C4-2B (cell line): Measurements from ENCODE around the gene NLK.

ENCODE experiments used
- H3K27ac ChIP-seq: fragments of 450-650 bp; 2 replicates; pipeline ENCODE4 v1.5.1; 2017
- ZFX ChIP-seq: fragments of 450-650 bp; IDR thresholded peaks from 2 replicates; pipeline ENCODE4 v1.6.1; 2017
- TF ChIP-seq, protein P1 (sequence below): fragments of 450-650 bp; conservative IDR thresholded peaks from 2 replicates; pipeline ENCODE4 v1.5.1; 2017; ENCODE audit warnings: mild to moderate bottlenecking

NLK gene

DNA sequence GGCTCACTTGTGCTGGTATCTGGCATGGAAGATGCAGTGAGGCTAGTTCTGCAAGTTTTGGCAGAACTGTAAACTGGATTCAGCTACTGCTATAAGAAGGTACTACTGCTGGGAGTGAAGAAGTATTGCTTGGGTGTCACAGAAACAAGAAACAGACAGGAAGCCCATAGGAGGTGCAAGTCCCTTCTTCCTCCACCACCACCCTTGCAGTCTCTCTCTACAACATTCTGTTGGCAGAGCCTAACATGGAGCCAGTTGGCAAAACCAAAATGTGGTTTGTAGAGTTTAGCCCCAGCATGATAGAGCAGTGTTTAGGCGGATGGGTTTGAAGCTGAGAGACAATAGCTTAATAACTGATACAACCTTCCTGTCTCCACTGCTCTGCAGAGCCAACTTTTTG is 72.6 kb downstream of the NLK start:
- H3K27ac ChIP-seq = no peak overlapping the region
- TF ChIP-seq, protein P1, sequence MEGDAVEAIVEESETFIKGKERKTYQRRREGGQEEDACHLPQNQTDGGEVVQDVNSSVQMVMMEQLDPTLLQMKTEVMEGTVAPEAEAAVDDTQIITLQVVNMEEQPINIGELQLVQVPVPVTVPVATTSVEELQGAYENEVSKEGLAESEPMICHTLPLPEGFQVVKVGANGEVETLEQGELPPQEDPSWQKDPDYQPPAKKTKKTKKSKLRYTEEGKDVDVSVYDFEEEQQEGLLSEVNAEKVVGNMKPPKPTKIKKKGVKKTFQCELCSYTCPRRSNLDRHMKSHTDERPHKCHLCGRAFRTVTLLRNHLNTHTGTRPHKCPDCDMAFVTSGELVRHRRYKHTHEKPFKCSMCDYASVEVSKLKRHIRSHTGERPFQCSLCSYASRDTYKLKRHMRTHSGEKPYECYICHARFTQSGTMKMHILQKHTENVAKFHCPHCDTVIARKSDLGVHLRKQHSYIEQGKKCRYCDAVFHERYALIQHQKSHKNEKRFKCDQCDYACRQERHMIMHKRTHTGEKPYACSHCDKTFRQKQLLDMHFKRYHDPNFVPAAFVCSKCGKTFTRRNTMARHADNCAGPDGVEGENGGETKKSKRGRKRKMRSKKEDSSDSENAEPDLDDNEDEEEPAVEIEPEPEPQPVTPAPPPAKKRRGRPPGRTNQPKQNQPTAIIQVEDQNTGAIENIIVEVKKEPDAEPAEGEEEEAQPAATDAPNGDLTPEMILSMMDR = no peak
- TF ChIP-seq ZFX = no peak

DNA sequence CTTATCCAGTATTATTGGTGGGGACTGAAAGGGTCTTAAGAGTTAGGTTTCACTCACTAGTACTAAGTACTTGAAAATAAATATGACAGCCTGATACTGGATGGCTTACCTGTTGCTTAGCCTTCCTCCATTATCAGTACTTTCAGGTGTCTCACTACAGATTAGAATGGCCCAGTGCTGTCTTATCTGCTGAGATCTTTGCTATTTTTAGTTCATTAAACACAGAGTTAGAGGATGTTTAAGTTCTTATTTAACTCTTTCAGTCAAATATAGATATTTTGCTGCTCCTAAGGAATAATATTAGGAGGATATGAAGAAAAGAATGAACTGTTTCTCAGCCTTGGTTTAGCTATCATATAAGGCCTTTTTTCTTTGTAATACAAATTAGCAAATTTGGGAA is 74.8 kb downstream of the NLK start:
- no peak overlapping the region for H3K27ac ChIP-seq
- TF ChIP-seq, protein P1 = no peak
- TF ChIP-seq ZFX = no peak

DNA sequence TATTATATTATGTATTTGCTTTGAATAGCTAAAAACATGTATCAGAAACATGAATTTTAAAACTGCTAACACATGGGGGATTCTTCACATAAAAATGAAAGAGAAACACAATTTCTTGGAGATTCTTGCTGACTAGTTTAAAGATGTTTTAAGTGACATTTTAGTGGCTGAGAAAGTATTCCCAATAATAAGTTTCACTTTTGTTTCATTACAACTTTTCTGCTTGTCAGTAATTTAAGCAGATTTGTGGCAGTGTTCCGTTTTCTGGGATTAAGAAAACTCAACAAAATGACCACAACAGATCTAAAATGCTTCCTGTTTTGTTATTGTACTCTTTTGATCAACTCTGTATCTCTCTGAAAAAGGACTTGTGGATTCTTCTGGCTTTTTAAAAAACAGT is 75.9 kb downstream of the NLK start:
- no peak overlapping the region for H3K27ac ChIP-seq
- TF ChIP-seq, protein P1 = no peak
- no peak for TF ChIP-seq ZFX

DNA sequence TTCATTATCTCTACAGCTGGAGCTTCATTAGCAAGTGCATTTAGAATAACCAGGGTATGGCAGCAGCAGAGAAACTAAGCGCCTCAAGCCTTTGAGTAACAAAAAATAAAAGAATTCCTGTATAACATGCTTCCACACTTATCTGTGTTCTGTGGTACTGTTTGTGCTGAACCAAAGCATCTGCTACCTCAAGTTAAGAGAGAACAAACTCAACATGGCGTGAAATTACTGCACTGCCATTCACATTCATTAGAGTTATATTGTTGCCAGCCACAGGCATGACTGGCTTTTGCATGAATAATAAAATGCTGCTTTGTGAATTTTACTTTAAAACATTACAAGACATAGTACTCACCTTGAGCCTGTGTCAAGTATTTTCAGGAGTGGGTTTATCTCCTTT is 76.6 kb downstream of the NLK start:
- H3K27ac ChIP-seq = no peak overlapping the region
- TF ChIP-seq, protein P1 = no peak
- no peak for TF ChIP-seq ZFX

DNA sequence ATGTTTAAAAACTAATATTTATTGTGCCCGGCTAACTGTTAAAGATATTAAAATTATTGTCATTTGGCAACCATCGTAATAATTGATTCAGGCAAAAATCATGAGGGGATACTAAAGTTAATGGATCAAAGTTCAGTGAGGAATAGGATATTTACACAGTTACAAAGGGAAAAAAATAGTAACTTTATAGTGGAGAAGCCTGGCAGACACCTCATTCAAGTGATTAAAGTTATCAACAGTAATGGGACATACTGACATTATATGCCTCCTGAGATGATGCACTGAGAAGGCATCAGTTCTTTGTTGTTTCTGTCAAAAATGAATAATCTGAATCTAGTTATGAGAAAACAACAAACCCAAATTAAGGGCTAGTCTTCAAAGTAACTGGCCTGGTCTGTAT is 77.1 kb downstream of the NLK start:
- TF ChIP-seq, protein P1 = no peak
- TF ChIP-seq ZFX = no peak
- no peak overlapping the region for H3K27ac ChIP-seq

DNA sequence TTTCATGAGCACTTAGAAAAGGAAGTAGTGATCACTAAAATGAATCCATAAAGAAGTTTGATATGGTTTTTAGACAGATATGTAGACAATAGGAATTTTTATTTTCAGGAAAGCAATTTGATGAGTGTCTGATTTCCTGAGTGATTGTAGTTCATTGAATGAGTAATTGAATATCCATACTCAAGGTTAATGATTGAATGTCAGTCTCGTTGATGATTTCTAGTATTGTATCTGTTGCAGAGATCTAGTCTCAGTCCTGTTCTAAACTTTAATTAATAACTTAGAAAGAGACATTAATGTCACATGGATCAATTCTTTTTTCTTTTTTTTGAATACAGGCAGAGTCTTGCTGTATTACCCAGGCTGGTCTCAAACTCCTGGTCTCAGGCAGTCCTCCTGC is 78.3 kb downstream of the NLK start:
- no peak overlapping the region for H3K27ac ChIP-seq
- no peak for TF ChIP-seq ZFX
- TF ChIP-seq, protein P1 = no peak

DNA sequence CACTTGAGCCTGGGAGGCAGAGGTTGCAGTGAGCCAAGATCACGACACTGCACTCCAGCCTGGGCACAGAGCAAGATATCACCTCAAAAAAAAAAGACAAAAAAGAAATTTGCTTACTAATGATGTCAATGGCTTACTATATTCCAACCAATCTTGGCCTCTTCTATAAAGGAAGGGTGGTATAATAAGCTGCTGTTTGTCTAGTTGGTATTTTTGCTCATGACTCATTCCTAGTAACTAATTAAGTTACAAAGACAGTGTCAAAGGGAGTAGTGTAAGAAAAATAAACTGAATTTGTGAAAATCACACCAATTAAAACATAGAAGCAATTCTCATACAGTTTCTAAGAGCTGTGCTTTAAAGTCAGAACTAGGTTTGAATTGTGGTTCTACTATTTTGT is 82.5 kb downstream of the NLK start:
- TF ChIP-seq, protein P1 = no peak
- TF ChIP-seq ZFX = no peak

More for the DNA sequence above, 82.5 kb downstream of the NLK start:
- no peak overlapping the region for H3K27ac ChIP-seq
